Stimulated activated naive CD4-positive, alpha-beta T cell treated with Interleukin-2 at 50 U/mL for 16 hours (primary cell): ENCODE data around the gene ATG12.
"Not testable (repeated sequence)": the region's sequence is repeated elsewhere in the genome, so short reads cannot be mapped to it uniquely, and the experiment has no call there.

ENCODE experiments used
- DNase-seq: peaks from one replicate; lab custom pipeline; 2025; lab: John Stamatoyannopoulos, UW

ATG12 gene

DNA sequence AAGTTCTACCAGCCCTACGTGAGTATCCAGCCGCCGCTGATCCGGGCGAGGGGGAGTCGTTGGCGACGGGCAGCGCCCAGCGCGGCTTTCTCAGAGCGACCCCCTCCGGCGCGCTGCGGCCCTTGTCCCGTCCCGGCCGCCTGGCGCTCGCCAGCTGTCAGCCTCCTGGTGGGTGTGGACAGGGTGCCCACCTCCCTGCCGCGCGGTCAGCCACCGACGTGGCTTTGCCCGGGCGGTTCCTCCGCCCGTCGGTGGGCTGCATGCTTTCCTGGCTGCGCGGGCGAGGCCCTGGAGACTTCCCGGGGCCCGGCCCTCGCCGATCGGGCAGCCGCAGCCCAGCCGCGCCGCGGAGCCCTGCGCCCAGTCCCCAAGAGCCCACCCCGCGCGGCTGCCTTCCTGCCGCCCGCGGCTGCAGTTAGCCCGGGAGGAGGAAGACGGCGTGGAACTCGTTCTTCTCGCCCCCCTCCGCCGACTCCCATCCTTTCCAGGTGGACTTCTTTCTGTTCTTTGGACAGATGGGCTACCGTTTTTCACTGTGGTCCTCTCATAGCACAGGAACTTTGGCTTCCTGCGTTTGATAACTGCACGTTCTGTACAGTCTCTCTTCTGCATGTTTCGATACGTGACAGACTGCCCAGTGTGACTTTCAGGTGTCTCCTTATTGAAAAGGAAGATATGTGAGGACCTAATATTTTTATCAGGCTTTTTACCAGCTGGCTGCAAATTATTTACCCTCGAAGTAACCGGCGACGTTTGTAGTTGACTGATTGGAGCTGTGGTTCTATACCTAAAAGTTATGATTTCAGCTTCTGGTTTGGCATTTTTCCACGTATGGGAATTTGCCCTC is 947 bp upstream of the ATG12 start:
- no peak for DNase-seq

DNA sequence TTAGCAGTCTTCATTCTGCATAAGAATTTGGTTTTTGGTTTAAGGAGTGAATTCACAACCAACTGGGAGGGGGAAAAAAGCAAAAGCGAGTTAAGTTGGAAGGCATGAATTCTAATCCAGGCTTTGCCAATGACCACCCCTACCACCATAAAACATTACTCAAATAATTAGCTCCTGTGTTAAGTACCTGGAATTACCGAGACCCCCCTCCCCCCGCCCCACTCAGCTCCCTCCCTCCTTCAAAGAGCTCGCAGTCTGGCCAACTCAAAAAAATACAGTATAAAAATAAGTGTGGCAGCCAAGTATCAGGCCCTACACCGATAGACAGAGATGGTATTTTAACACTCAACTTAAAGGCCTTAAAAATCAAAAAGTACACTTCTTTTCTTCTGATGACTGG is 492 bp downstream of the ATG12 start:
- DNase-seq, result no peak

DNA sequence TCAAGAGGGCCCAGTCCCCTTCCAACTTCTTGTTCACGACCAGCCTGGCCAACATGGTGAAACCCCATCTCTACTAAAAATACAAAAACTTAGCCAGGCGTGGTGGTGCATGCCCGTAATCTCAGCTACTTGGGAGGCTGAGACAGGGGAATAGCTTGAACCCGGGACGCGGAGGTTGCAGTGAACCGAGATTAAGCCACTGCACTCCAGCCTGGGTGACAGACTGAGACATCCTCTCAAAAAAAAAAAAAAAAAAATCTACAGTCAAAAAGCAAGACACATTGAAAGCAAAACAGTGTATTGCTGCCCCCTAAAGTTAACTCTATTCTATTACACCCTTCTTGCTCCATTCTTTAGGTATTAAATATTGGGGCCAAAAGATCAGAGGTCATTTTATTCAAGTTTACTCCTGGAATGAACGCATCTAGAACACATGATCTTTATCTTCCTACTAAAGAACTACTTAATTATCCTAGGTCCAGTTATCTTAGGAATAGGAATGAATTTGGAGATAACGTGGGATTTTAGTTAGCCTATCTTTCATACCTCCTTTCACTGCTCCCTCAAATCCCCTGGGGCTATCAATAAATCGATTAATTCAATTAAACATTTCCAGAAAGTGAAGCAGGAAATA is 2.4 kb downstream of the ATG12 start:
- DNase-seq, result no peak

DNA sequence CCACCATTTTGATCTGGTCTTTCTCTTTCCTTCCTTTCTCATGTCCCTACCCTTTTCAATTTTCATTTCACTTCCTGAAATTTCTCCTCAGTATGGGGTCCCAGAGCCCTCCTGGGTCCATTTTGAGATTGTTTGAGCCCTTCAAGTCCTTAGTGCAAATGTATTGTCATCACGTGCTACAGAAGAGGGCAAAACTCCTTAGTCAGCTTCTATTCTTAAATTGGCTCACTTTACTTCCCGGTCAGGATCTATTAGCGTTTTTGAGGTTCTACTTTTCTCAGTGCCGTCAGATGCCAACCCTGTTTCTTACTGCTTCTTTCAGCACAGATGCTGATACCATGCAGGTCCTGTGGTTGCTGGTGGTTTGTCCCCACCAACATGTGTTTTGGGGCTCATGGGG is 5.9 kb downstream of the ATG12 start:
- DNase-seq, result no peak

- DNase-seq, result no peak
These were observed 10.1 kb downstream of the ATG12 start for GRCh38 chr5:115831163-115831768.

DNA sequence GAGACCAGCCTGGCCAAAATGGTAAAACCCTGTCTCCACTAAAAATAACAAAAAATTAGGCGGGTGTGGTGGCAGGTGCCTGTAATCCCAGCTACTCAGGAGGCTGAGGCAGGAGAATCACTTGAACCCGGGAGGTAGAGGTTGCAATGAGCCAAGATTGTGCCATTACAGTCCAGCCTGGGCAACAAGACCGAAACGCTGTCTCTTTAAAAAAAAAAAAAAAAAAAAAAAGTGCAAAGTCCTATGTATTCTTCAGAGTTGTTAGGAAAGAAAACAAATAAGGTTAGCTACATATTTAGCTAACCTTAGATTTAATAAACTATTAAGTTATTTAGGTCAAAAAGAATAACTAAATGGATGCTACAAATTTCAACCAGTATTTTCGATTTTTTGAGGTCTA is 11.5 kb downstream of the ATG12 start:
- no peak for DNase-seq

GRCh38 chr5:115825948-115826347 is 15.4 kb downstream of the ATG12 start:
- no peak for DNase-seq

GRCh38 chr5:115824983-115825382 is 16.4 kb downstream of the ATG12 start:
- DNase-seq, result not testable (repeated sequence)

DNA sequence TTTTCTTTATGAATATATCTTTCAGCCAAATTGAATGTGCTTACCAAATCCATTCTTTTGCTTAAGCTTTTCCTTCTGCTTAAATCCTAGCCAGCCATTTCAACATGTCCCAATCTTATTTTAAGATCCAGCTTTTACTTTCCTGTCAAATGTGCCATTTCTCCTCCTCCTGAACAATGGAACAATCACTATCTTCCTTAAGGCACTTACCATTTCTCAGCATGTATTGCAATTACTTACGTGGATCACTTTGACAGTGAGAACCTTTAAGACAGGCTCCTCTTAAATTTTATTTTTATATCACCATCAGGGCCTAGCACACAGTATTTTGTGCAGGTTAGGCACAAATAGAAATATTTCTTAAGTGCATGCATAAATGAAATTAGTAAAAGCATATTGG is 20.5 kb downstream of the ATG12 start:
- no peak for DNase-seq

DNA sequence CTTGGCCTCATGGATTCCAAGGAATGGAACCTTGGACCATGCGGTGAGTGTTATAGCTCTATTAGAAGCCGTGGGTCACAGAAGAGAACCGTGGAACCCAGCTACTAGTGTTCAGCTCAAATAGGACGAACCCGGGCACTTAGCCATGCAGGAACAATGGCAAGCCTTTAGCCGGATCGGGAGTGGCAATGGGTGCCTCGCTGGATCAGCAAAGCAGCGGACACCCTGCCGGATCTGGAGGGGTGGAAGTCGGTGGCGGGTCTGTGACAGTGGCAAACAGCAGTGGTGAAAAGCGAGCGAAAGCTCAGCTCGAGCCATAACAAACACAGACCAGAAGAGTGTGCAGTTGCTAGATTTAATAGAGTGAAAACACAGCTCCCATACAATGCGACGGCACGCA is 22.5 kb downstream of the ATG12 start:
- DNase-seq, result no peak

GRCh38 chr5:115817386-115817785 is 24.0 kb downstream of the ATG12 start:
- DNase-seq, result no peak

DNA sequence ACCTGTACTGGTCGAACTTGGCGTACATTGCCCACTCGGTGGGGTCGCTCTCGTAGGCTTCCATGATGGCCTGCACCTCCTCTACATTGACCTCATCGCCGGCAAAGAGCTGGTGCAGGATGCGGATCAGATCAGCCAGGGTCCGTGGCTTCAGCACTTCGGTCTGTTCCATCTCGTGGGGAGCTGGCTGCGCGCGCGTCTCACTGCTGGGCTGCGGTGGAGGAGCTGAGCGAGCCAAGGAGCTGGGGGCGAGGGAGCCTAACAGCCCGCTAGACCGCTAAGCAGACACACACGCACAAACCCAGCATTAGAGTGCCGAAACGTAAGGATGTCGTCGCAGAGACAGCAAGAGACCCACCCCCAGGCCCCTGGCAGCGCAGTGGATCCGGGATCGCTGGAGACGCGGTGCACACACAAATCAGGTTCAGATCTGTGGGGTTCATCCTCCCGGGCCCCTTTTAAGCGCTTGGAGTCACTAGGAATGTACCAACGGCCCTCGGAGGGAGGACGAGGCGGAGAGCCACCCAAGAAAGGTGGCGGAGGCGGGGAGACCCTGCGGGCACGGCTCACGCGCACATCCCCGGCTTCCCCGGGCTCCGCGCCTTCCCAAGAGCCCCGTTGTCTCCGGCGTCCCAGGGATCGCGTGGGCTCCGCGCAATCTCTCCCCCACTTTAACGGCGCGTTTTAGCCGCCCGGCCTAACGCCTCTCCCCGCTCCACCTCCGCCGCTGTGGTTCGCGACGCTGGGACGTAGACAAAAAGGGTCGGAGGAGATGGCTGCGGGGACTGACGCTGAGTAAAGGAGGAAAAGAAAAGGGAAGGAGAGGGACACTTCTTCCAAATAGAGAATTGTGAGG is 24.9 kb downstream of the ATG12 start, which contains the start of gene CDO1:
CDO1 (minus strand) TSS at position 434 of the 856 bp plus-strand sequence; CDS start at position 172, 262 bp downstream.
- DNase-seq, result no peak

DNA sequence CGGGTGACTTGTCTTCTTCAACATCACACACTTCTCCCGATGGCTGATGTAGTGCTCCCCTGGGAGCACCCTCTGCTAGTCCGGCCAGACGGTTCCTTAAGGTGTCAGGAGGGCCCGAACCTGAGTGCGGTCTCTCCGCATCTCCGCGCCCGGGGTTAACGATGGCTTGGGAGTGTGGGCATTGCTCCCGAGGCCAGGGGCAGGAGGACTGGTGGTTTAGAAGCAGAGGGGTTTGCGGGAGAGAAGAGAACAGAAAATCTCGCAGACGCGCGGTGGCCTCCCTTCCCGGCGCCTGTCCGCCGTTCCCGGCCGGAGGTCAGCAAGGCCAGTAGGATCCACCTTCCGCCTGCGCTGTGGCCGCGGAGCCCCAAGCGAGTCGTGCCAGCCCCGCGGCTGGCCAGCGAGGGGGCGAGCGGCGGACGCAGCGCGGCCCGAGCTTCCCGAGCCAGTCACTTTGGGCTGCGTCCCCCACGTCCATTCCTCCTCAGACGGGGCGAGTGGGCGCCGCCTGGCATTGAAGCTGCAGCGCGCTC is 25.6 kb downstream of the ATG12 start:
- DNase-seq, result no peak

DNA sequence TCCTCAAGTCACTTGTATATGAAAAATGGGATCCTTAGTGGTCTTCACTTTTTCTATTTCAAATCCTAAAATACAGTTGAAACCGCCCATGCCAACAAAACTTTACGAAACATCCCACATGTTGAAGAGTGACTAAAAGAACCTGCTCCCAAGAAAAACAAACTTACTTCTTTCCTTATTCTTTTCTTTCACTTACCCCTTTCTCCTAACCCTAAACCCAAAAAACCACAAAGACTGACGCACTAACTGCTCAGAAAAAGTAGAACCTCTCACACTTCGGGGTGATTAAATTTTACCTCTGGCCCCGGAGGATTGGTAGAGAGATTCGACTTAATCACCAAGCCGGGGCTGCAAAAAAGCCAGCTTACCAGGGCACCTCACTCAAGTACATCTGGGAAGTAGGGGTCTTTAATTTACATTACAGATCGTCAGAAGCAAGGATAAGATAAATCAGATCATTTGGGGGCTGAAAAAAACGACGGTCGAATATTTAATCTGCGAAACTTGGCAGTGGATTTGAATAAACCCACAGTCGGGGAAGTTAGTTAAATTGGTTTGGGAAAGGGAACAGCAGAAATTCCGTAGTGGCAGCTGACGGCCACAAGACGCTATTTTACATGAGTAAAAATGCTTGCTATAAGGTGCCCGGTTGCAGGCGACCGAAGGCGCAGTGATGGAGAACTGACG is 26.2 kb downstream of the ATG12 start:
- no peak for DNase-seq

DNA sequence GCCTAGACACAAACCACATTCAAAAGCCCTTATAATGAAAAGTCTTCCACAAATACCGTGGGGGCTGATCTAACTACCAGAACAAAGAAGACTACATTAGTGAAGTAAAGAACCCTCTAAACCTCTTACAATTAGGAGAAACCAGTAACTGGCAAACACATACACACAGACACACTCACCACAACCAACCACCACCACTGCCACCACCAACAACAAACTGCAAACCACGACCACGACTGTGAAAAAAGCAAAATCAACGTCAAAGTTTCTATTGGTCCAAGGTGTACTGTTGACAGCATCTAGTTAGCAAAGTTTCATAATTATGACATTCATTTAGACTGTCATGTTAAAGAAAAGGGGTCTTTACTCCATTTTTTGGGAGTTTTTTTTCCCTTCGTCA is 27.6 kb downstream of the ATG12 start:
- no peak for DNase-seq

DNA sequence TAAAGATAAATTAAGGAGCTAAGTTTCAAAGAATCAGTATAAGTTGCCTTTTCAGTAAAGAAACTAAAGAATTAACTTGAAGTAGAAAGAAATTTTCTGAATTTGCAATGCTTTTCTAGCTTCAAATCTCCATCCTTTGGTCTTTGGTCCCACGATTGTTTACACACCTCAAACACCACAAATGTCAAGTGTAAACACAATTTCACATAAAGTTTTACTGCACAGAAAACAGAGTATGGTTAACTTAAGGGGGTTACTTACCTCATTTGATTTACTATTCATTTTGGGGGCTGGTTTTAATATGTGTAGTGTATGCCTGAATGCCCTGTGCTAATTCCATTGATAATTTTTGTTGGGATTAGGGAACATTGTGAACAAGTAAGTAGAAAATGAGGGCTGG is 29.0 kb downstream of the ATG12 start:
- DNase-seq, result no peak

- DNase-seq, result no peak
These were observed 30.0 kb downstream of the ATG12 start for GRCh38 chr5:115811406-115811805.

DNA sequence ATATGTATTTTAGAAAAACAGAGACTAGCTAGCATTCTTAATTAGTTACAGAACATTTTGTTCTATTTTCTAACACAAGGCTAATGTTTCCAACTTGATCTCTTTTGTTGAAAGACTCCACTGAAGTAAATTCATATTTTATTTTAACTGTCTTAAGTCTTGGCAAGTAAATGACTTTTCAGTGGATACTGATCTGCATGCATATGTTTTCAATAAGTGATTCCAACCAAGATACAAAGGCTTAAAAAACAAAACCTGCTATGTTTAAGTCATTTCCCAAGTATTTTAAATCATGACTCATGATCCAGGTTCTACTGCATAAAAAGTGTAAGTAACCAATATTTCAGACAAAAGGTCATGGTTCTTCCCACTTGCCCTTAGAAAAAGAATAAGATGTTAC is 30.6 kb downstream of the ATG12 start:
- no peak for DNase-seq

- DNase-seq, result no peak
These were observed 31.4 kb downstream of the ATG12 start for GRCh38 chr5:115809946-115810345.

DNA sequence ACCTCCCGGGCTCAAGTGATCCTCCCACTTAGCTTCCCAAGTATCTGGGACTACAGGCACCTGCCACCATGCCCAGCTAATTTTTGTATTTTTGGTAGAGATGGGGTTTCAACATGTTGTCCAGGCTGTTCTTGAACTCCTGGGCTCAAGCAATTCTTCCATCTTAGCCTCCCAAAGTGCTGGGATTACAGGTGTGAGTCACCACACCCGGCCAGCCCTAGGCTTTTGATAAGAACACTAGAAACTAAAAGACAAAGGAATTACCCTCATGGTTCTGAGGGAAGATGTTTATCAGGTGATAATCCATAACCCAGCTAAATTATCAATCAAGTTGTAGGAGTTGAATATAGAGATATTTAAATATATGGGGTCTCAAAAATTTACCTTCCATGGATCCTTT is 33.3 kb downstream of the ATG12 start:
- not testable (repeated sequence) for DNase-seq

- no peak for DNase-seq
These were observed 33.7 kb downstream of the ATG12 start for GRCh38 chr5:115807654-115808052.
